ENCODE data around the gene LPCAT1.

The LPCAT1 gene

DNA sequence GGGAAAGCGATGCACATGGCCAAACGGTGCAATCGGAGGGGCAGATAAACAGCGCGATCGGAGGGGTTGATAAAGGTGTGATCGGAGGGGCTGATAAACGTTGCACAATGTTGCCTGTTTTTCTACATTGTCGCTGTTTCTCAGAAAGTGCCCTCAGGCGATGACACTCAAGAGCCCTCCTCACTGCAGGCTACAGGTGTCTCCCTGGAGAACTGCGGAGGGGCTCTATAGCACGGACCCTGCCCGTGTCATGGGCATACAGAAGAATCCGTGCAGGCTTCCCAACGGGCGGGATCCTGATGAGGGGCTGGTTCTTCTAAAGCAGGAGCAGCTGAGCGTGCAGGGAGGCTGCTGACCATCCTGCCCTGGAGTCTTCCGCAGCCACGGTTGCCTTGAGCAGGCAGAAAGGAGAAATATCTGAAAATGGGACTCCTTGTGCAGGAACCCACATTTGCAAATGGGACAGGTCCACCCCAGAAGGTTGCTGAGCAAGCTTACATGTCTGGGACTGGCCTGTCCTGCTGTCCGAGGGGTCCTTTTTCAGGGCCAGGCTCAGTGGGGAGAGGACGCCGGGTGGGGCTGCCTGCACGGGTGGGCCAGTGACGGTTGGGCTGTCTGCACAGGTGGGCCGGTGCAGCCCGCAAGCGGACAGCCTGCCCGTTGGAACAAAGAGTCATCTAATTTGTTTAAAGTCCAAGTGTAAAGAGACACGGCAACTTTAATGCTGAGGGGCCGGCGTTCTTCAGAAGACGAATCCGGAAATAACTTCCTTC, 25.1 kb upstream of the LPCAT1 start:
- H3K4me3 ChIP-seq (replicated peaks; ENCODE audit: low read depth, low read length), result no peak overlapping the region
- TF ChIP-seq, protein P1, sequence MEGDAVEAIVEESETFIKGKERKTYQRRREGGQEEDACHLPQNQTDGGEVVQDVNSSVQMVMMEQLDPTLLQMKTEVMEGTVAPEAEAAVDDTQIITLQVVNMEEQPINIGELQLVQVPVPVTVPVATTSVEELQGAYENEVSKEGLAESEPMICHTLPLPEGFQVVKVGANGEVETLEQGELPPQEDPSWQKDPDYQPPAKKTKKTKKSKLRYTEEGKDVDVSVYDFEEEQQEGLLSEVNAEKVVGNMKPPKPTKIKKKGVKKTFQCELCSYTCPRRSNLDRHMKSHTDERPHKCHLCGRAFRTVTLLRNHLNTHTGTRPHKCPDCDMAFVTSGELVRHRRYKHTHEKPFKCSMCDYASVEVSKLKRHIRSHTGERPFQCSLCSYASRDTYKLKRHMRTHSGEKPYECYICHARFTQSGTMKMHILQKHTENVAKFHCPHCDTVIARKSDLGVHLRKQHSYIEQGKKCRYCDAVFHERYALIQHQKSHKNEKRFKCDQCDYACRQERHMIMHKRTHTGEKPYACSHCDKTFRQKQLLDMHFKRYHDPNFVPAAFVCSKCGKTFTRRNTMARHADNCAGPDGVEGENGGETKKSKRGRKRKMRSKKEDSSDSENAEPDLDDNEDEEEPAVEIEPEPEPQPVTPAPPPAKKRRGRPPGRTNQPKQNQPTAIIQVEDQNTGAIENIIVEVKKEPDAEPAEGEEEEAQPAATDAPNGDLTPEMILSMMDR (IDR thresholded peaks at IDR 0.05; ENCODE audit: low read length, missing control alignments), result no peak
- no peak for DNase-seq (ENCODE audit: low read depth)

DNA sequence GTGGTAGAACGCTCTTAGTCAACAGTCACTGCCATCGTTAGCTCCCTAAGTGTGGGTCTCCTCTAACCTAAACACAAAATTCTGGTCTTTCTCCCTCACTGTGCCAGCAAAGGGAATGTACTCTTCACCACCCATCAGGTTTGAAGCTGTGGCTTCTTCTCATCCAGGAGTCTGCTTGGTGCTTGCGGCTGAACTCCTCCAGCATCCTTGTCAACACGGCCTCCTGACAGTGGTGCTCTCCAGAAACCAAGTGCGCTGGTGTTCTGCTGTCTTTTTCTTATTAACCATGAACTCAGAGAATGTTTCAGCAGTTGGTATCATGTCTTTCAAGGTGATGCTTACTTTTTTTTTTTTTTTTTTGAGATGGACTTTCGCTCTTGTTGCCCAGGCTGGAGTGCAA, 23.9 kb upstream of the LPCAT1 start:
- TF ChIP-seq, protein P1 (IDR thresholded peaks at IDR 0.05; ENCODE audit: low read length, missing control alignments), result no peak
- DNase-seq (ENCODE audit: low read depth), result no peak
- H3K4me3 ChIP-seq (replicated peaks; ENCODE audit: low read depth, low read length), result no peak overlapping the region

DNA sequence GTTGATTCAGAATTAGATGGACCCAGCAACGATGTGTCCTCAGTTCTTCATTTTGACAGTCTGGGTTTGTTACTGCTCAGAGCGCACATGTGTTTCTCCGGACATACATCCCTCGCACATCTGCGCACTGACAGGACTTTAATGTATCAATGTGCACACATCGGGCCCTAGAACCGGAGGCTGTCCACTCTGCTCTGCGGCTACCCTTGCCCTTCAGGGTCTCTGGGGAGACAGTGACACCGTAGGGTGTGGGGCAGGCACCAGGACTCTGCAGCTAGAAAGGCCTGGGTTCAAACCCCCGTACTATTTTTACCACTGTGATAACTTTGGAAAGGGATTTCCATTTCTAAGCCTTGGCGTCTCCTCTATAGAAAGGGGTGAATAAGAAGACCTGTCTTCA, 23.5 kb upstream of the LPCAT1 start:
- no peak overlapping the region for H3K4me3 ChIP-seq (replicated peaks; ENCODE audit: low read depth, low read length)
- DNase-seq (ENCODE audit: low read depth), result no peak
- TF ChIP-seq, protein P1 (IDR thresholded peaks at IDR 0.05; ENCODE audit: low read length, missing control alignments), result no peak

DNA sequence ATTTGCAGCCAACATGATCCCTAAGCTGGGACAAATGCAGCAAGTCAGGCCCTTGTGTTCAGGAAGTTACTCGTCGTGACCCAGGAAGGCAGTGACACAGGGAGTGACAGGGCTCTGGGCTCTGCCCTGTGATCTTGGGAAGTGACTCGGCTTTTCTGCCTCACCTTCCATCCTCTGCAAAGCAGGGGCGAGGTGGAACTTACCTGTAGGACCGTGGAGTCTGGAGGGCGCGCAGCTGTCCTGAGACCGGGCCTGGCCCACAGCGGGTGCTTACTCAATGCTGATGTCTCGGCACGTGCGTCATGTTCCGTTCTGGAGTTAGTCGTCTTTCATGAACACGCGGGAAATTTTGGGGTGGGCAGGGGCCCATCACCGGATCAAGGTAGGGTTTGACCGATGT, 22.8 kb upstream of the LPCAT1 start:
- H3K4me3 ChIP-seq (replicated peaks; ENCODE audit: low read depth, low read length), result no peak overlapping the region
- TF ChIP-seq, protein P1 (IDR thresholded peaks at IDR 0.05; ENCODE audit: low read length, missing control alignments), result no peak
- DNase-seq (ENCODE audit: low read depth), result no peak

DNA sequence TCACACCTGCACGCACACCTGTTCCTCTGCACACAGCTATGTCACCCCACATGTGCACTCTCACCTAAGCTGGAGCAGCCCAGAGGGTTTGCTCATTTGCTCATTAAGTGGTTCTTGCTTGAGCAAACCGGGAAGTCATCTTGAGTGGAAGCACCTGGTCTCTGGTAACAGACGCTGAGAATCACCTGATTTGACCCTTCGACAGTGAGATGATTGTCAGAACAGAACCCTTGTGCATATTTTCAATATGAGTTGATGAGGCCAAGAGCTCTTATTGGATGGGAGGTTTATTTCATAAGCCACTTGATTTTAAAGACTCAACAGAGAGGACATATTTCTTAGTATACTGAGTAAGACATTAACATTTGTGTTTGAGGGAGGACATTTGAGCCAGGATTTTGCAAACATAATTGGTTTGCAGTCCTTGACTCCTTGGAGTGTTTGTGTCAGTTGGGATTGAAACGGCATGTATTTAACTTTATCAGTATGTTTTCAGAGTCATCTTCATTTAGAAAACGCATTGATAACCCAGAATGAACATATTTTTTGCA, 22.1 kb upstream of the LPCAT1 start:
- TF ChIP-seq, protein P1 (IDR thresholded peaks at IDR 0.05; ENCODE audit: low read length, missing control alignments), result no peak
- no peak for DNase-seq (ENCODE audit: low read depth)
- H3K4me3 ChIP-seq (replicated peaks; ENCODE audit: low read depth, low read length), result no peak overlapping the region

DNA sequence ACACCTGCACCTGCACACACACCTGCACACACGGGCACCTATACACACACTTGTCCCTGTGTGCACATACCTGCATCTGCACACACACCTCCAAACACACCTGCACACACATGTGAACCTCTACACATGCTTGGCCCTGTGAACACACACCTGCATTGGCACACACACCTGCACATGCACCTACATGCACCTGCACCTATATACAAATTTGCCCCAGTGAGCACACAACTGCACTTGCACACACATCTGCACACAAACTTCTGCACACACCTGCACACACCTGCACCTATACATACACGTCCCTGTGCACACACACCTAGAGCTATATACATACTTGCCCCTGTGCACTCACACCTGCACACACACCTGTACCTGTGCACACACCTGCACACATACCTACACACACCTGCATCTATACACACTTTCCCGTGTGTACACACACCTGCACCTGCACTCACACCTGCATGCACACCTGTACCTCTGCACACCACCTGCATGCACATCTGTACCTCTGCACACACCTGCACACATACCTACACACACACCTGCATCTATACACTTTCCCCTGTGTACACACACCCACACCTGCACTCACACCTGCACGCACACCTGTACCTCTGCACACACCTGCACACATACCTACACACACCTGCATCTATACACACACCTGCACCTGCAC, 21.5 kb upstream of the LPCAT1 start:
- TF ChIP-seq, protein P1 (IDR thresholded peaks at IDR 0.05; ENCODE audit: low read length, missing control alignments), result no peak
- H3K4me3 ChIP-seq (replicated peaks; ENCODE audit: low read depth, low read length), result no peak overlapping the region
- no peak for DNase-seq (ENCODE audit: low read depth)
